Urinary bladder (tissue), 4 donors: ENCODE results near the gene C11orf68. TPM values are rescaled to one million over a fixed set of nuclear protein-coding genes. Genes with fewer than 3 reads are reported as not detected.

ENCODE experiments used
- DNase-seq: peaks from one replicate; pipeline ENCODE4 v3.0.0-alpha.2; 2015; ENCODE audit errors: extremely low spot score
- H3K27ac ChIP-seq: one replicate; pipeline ENCODE4 v1.5.1; 2013; ENCODE audit warnings: low read depth, mild to moderate bottlenecking, moderate library complexity
- H3K36me3 ChIP-seq: one replicate; pipeline ENCODE4 v1.6.1; 2013; ENCODE audit warnings: mild to moderate bottlenecking, moderate library complexity; ENCODE audit not compliant: insufficient read depth
- H3K4me1 ChIP-seq: one replicate; pipeline ENCODE4 v1.6.1; 2013; ENCODE audit warnings: mild to moderate bottlenecking, moderate library complexity; ENCODE audit not compliant: insufficient read depth
- H3K4me3 ChIP-seq: one replicate; pipeline ENCODE4 v1.5.1; 2013; ENCODE audit warnings: low read depth, low read length
- WGBS: extraction: QIAGEN DNeasy Blood & Tissue Kit; methylation state at CpG from one replicate; pipeline ENCODE4 v1.1.7; 2013; 5-methylcytosine and 5-hydroxymethylcytosine counted together
- polyA plus RNA-seq: library from polyadenylated mRNA; stranded (reverse); fragments of 200-250 nt; gene quantifications from one replicate; pipeline ENCODE4 v1.2.3, GENCODE V29; 2013
- total RNA-seq: library from RNA; depleted of rRNA; stranded (reverse); fragments of >200 nt; gene quantifications from one replicate; pipeline ENCODE4 v1.2.3, GENCODE V29; 2014
- donor health status: healthy with polysubstance abuse.
- donor health status: healthy.

C11orf68 gene
- total RNA-seq: 11.8 TPM
- polyA plus RNA-seq: 65.9 TPM

DNA sequence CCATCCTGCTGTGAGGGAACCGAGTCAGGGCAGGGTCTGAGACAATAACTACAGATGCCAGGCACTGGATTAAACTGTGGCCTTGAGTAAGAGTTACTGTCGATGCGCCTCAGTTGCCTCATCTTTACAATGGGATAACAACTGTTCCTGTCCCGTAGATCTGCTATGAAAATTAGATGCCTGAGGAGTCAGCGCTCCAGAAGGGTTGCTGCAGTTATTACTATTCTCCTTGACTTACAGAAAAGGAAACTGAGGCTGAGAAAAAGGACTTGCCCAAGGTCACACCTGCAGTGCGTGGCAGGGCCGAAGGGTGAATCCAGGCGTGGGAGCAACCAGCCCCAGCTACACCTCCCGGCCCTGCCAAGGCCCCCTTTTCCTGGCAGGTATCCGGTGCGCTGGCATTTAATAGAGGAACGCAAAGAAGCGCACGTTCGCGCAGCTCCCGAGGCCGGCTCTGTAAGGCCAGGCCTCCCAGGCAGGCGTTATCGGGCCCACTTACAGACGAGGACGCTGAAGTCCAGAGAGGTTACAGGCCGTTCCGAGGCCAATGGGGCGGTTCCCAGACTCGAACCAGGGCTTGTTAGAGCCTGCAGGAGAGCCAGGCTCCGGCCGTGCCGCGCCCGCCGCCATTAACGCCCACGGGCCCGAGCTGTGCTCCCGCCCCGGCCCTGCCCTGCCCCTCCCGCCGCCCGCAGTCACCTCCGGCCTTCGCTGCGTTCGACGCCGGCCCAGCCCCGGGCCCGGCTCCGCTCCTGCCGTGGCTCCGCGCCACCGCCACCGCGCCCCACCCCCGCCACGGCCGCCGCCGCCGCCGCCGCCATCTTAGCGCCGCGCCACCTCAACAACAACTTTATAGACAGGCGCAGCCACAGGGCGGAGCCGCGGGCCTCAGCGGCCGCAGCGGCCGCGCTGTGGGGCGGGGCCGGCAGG is at the start of gene C11orf68:
Gene C11orf68, minus strand, starts transcription at position 852 of the 930 bp plus-strand sequence. Its CDS starts 31 bp downstream, at position 821.
- peak within 1 kb of the TSS; percentile 86 for H3K4me3 ChIP-seq
- peak within 1 kb of the TSS; percentile 94 for H3K27ac ChIP-seq
- 4% methylated on average over 77 of the region's 77 CpGs for WGBS
- H3K36me3 ChIP-seq: no peaks in the 10 kb centered on the region
- DNase-seq: no peak
- peaks cover 2% of the 10 kb centered on the region for H3K4me1 ChIP-seq

DNA sequence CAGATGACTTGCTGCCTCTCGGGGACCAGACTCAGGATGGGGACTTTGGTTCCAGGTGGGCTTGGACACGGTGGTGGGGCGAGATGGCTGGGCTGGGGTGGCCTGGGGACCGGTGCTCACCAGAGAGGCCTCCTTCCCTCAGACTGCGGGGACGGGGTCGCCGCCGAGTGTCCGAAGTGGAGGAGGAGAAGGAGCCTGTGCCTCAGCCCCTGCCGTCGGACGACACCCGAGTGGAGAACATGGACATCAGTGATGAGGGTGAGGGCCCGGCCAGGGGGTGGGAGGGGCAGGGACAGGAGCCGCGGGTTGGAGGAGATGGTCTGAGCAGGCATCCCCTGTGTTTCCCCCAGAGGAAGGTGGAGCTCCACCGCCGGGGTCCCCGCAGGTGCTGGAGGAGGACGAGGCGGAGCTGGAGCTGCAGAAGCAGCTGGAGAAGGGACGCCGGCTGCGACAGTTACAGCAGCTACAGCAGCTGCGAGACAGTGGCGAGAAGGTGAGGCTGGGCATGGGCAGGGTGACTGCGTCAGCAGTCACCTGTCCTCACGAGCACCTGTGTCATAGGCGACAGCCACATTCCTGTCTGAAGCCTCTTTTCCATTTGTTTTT is 48.6 kb upstream of the C11orf68 start:
- Histone ChIP-seq H3K36me3 (peaks cover 9% of the 10 kb centered on the region), H3K4me3 (no peak overlapping the region), H3K4me1 (peaks cover 2% of the 10 kb centered on the region), H3K27ac (no peak overlapping the region)
- WGBS: 92% methylated on average over 30 of the region's 30 CpGs
- no peak for DNase-seq

DNA sequence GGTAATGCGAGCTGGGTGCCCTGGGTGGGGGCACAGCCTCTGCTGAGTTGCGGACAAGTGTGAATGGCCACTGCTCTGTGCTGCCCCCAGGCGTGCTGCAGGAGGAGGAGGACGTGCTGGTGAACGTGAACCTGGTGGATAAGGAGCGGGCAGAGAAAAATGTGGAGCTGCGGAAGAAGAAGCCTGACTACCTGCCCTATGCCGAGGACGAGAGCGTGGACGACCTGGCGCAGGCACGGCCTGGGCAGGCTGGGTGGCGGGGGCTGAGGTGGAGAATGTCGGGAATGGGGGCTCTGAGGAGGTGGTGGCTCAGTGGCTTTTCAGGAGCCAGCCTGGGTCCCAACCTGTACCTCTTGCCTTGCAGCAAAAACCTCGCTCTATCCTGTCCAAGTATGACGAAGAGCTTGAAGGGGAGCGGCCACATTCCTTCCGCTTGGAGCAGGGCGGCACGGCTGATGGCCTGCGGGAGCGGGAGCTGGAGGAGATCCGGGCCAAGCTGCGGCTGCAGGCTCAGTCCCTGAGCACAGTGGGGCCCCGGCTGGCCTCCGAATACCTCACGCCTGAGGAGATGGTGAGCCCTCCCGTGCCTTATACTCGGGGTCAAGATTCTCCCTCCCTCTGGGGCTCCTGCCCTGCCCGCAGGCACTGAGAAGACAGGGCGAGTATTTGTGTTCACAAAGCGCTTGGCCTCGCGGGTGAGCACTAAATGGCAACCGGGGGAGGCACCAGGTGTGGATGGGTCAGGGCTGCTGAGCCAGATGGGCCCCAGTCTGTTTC is 47.3 kb upstream of the C11orf68 start:
- H3K36me3 ChIP-seq: peaks cover 9% of the 10 kb centered on the region

DNA sequence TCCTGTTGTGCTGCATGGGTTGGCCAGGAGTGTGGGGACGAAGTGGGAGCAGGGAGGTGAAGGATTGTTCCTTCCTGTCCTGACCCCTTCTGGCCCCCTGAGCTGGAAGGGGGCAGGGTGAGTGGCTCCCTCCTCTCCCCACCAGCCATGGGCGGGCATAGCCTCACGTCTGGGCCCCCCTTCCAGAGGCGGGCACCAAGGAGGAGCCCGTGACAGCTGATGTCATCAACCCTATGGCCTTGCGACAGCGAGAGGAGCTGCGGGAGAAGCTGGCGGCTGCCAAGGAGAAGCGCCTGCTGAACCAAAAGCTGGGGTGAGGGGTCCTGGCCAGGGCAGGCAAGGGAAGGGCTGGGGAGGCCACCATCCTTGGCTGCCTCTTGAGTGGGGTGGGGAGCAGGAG is 46.0 kb upstream of the C11orf68 start:
- H3K36me3 ChIP-seq: peaks cover 9% of the 10 kb centered on the region
- 75% methylated on average over 10 of the region's 10 CpGs for WGBS

More for the DNA sequence above, 47.3 kb upstream of the C11orf68 start:
- 93% methylated on average over 36 of the region's 36 CpGs for WGBS
- peaks cover 2% of the 10 kb centered on the region for H3K4me1 ChIP-seq
- no peak overlapping the region for H3K27ac ChIP-seq
- no peak for DNase-seq
- no peak overlapping the region for H3K4me3 ChIP-seq

DNA sequence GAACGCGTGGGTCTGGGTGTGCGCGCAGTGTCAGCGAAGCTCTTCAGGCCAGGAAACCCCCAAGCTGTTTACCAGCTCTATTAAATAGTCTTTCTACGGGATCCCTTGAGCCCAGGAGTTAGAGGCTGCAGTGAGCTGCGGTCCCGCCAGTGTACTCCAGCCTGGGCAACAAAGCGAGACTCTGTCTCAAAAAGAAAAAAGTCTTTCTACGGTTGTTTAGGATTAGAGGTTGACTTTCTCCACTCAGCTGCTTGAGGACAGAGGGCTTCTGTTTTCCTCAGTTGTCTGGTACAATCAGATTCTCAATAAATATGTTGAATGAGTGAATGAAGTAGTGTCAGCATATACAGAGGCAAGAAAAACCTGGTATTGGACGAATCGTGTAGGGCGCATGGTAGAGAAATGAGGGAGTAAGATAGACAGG is 43.3 kb upstream of the C11orf68 start:
- Histone ChIP-seq H3K27ac (no peak overlapping the region), H3K36me3 (peaks cover 7% of the 10 kb centered on the region), H3K4me3 (peak overlapping the region; percentile 97), H3K4me1 (peaks cover 2% of the 10 kb centered on the region)
- no peak for DNase-seq
- WGBS: 4% methylated on average over 13 of the region's 13 CpGs

More for the DNA sequence above, 46.0 kb upstream of the C11orf68 start:
- Histone ChIP-seq H3K4me1 (peaks cover 2% of the 10 kb centered on the region), H3K27ac (no peak overlapping the region), H3K4me3 (no peak overlapping the region)
- DNase-seq: no peak

DNA sequence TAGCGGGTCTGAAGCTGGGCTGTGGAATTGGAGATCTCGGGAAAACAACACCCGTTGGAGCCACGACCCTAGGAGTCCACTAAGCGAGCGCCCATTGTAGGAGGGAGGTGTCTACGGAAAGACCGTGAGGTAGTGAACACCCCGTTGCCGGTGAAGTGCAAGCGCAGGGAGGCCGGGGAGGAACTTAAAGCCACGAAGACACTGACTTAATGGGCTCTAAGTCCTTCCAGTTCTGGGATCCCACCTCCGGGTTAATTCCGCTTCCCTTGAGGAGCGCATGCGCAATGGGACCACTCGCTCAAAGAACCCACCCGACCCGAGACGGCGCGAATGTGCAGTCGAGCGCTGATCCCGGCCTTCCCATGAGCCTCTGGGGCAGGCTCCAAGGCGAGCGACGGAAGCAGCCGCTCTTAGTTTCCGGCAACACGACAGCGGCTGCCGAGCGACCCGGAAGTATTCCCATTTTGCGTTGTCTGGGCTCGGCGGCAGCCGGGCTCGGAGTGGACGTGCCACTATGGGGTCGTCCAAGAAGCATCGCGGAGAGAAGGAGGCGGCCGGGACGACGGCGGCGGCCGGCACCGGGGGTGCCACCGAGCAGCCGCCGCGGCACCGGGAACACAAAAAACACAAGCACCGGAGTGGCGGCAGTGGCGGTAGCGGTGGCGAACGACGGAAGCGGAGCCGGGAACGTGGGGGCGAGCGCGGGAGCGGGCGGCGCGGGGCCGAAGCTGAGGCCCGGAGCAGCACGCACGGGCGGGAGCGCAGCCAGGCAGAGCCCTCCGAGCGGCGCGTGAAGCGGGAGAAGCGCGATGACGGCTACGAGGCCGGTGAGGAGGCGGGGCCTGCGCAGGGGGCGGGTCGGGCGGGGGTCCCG is 42.6 kb upstream of the C11orf68 start, which contains the start of gene SART1:
Gene SART1, plus strand, starts transcription at position 468 of the 874 bp plus-strand sequence. Its CDS starts 47 bp downstream, at position 515.
- Histone ChIP-seq H3K4me3 (peak within 1 kb of the TSS; percentile 97), H3K27ac (peak within 1 kb of the TSS; percentile 86), H3K36me3 (peaks cover 7% of the 10 kb centered on the region), H3K4me1 (peaks cover 2% of the 10 kb centered on the region)
- under 1% methylated on average over 97 of the region's 97 CpGs for WGBS
- DNase-seq: peak; percentile 98

DNA sequence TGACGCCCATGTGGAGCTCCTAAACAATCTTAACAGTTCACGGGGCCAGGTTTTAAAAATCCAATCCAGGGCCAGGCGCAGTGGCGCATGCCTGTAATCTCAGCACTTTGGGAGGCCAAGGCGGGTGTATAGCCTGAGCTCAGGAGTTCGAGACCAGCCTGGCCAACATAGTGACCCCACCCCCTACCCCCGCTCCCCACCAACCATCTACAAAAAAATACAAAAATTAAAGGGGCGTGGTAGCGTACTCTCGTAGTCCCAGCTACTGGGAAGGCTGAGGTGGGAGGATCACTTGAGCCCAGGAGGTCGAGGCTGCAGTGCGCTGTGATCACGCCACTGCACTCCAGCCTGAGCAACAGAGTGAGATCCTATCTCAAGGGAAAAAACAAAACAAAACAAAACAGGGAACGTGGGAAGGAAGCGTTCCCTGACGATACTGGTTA is 42.0 kb upstream of the C11orf68 start:
- Histone ChIP-seq H3K4me1 (peaks cover 2% of the 10 kb centered on the region), H3K27ac (peak overlapping the region; percentile 86), H3K4me3 (peak overlapping the region; percentile 97), H3K36me3 (peaks cover 5% of the 10 kb centered on the region)
- 50% methylated on average over 16 of the region's 16 CpGs for WGBS
- DNase-seq: no peak

DNA sequence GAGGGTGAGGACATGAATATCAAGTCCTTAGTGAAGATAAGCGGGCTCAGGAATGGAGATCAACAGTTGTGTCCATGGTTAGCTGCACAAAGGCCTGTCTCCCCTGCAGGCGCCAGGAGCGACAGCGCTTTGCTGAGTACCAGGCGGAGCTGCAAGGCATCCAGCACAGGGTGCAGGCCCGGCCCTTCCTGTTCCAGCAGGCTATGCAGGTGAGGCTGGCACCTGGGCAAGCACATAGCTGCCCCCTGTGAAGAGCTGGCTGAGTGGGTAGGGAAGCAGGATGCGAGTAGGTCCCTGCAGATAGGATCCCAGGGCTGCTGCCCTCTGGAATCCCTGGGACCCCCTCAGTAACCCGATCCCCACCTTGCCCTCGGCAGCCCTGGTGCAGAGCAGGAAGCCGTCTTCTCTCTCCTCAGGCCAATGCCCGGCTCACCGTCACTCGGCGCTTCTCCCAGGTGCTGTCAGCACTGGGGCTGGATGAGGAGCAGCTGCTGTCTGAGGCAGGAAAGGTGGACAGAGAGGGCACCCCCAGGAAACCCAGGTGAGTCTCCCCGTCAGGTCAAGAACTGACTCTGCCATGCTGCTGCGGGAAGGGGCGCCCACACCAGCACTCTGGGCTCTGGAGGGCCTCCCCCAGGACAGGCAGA is 40.0 kb upstream of the C11orf68 start:
- no peak for DNase-seq
- Histone ChIP-seq H3K36me3 (no peaks in the 10 kb centered on the region), H3K4me1 (peaks cover 2% of the 10 kb centered on the region), H3K4me3 (no peak overlapping the region), H3K27ac (no peak overlapping the region)
- 62% methylated on average over 17 of the region's 17 CpGs for WGBS

DNA sequence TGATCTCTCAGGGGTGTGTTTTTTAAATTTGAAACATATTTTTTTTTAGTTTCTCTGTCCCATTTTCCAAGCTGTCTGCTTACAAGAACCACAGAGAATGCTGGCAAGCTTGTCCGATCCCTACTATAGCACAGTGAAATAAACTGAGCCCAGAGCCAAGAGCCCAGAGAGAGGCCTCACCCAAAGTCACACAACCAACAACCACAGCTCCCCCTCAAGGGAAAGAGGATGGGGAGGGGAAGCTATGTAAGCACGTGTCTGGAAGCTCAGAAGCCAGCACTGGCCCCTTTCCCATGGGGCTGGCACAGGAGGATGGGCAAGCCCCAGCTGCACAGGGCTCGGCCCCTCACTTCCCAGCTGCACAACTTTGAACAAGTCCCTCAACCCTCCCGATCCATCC is 39.4 kb upstream of the C11orf68 start:
- 46% methylated on average over 4 of the region's 4 CpGs for WGBS
- no peak for DNase-seq
- no peaks in the 10 kb centered on the region for H3K36me3 ChIP-seq
- H3K27ac ChIP-seq: no peak overlapping the region
- H3K4me3 ChIP-seq: no peak overlapping the region
- peaks cover 2% of the 10 kb centered on the region for H3K4me1 ChIP-seq

DNA sequence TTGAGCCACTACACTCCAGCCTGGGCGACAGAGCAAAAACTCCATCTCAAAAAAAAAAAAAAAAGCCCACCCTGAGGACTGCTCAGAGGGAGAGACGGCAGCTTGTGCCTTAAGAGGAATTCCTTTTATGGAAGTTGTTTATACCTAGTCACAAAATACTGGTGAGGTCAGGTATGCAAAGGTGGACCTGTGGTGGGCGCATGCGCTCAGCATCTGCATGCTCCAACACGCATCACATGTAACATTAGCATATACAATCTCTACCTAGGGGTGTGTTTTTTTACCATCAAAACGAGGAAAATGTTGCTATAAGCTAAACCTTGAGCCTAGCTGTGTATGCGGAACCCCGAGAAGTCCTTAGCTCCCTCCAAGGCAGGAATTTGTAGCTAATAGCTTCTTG is 35.9 kb upstream of the C11orf68 start:
- Histone ChIP-seq H3K4me1 (no peaks in the 10 kb centered on the region), H3K4me3 (no peak overlapping the region), H3K27ac (no peak overlapping the region), H3K36me3 (no peaks in the 10 kb centered on the region)
- WGBS: 69% methylated on average over 8 of the region's 8 CpGs
- peak; percentile 17 for DNase-seq

DNA sequence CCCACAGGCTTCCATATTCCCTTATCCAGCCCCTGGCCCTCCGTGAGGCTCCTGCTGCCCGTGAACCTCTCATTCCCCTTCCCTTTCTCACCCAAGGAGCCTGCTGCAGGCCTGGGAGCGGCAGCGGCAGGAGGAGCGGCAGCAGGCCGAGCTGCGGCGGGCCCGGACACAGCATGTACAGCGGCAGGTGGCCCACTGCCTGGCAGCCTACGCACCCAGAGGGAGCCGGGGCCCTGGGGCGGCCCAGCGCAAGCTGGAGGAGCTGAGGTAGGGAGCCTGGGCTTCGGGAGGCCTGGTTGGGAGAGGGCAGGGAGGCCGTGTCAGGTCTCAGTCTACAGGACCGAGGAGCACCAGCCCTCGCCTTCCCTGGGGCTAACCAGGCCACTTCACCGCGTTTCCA is 34.6 kb upstream of the C11orf68 start:
- Histone ChIP-seq H3K4me1 (no peaks in the 10 kb centered on the region), H3K36me3 (no peaks in the 10 kb centered on the region), H3K27ac (no peak overlapping the region), H3K4me3 (no peak overlapping the region)
- 89% methylated on average over 20 of the region's 20 CpGs for WGBS
- DNase-seq: no peak

DNA sequence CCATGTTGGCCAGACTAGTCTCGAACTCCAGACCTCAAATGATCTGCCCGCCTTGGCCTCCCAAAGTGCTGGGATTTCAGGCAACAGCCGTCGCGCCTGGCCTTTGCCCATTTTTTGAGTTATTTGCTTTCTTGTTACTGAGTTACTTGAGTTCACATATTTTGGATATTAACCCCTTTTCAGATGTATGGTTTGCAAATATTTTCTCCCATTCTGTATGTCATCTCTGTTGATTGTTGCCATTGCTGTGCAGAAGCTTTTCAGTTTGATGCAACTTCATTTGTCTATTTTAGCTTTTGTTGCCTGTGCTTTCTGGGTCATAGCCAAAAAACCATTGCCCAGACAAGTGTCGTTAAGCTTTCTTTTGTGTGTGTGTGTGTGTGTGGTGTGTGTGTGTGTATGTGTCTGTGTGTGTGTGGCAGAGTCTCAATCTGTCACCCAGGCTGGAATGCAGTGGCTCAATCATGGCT is 33.2 kb upstream of the C11orf68 start:
- Histone ChIP-seq H3K4me3 (no peak overlapping the region), H3K36me3 (no peaks in the 10 kb centered on the region), H3K4me1 (no peaks in the 10 kb centered on the region), H3K27ac (no peak overlapping the region)
- 61% methylated on average over 6 of the region's 6 CpGs for WGBS
- DNase-seq: no peak
